Hepatocyte (in vitro differentiated cells): ENCODE measurements around the gene MFAP2. TPM values are rescaled to one million over a fixed set of nuclear protein-coding genes. Genes with fewer than 3 reads are reported as not detected.

Source experiments
- DNase-seq: peaks from one replicate; pipeline ENCODE4 v3.0.0-alpha.2; 2016; ENCODE audit warnings: low spot score
- H2AFZ ChIP-seq: fragments of 200-600 bp; sonication (generic); 2 replicates; pipeline ENCODE4 v1.6.0; 2016; ENCODE audit warnings: antibody characterized with exemption, mild to moderate bottlenecking
- H3K27ac ChIP-seq: fragments of 200-600 bp; sonication (generic); 2 replicates; pipeline ENCODE4 v1.5.1; 2016; ENCODE audit warnings: mild to moderate bottlenecking
- H3K27me3 ChIP-seq: fragments of 200-600 bp; sonication (generic); 2 replicates; pipeline ENCODE4 v1.6.1; 2016
- H3K36me3 ChIP-seq: fragments of 200-600 bp; sonication (generic); replicated peaks from 2 replicates; pipeline ENCODE4 v1.5.1; 2016; ENCODE audit warnings: low read depth; ENCODE audit not compliant: insufficient read depth
- H3K4me1 ChIP-seq: fragments of 200-600 bp; sonication (generic); 2 replicates; pipeline ENCODE4 v1.5.1; 2016; ENCODE audit warnings: mild to moderate bottlenecking, moderate library complexity; ENCODE audit not compliant: insufficient read depth
- H3K4me2 ChIP-seq: fragments of 200-600 bp; sonication (generic); 2 replicates; pipeline ENCODE4 v1.6.0; 2016
- H3K4me3 ChIP-seq: fragments of 200-600 bp; sonication (generic); 2 replicates; pipeline ENCODE4 v1.5.1; 2016; ENCODE audit warnings: mild to moderate bottlenecking
- H3K79me2 ChIP-seq: fragments of 200-600 bp; sonication (generic); 2 replicates; pipeline ENCODE4 v1.6.0; 2017; ENCODE audit warnings: mild to moderate bottlenecking
- H3K9me2 ChIP-seq: fragments of 200-600 bp; sonication (generic); replicated peaks from 2 replicates; pipeline ENCODE4 v1.6.0; 2017; ENCODE audit warnings: mild to moderate bottlenecking; ENCODE audit not compliant: insufficient read depth
- H3K9me3 ChIP-seq: fragments of 200-600 bp; sonication (generic); 2 replicates; pipeline ENCODE4 v1.5.1; 2016; ENCODE audit warnings: low read depth, mild to moderate bottlenecking
- H4K20me1 ChIP-seq: fragments of 200-600 bp; sonication (generic); 2 replicates; pipeline ENCODE4 v1.6.0; 2016; ENCODE audit warnings: mild to moderate bottlenecking; ENCODE audit not compliant: insufficient read depth, poor library complexity, severe bottlenecking
- EZH2 ChIP-seq: fragments of 200-600 bp; sonication (generic); IDR thresholded peaks from 2 replicates; pipeline ENCODE4 v1.6.1; 2016; ENCODE audit warnings: antibody characterized with exemption, mild to moderate bottlenecking, borderline replicate concordance
- EZH2phosphoT487 ChIP-seq: fragments of 200-600 bp; sonication (generic); IDR thresholded peaks from one replicate; pipeline ENCODE4 v1.6.1; 2018; ENCODE audit warnings: antibody characterized with exemption, mild to moderate bottlenecking, low read depth, moderate library complexity; ENCODE audit not compliant: unreplicated experiment, severe bottlenecking
- WGBS: methylation state at CpG from one replicate; pipeline ENCODE4 v1.1.6; 2016; ENCODE audit warnings: low lambda C conversion rate; ENCODE audit errors: missing lambda C conversion rate; 5-methylcytosine and 5-hydroxymethylcytosine counted together
- polyA plus RNA-seq: library from polyadenylated mRNA; unstranded; fragments of >200 nt; fragmentation: Nextera tagmentation; extraction: Ambion mirVana; gene quantifications from 2 replicates; pipeline ENCODE4 v1.2.1, GENCODE V29; 2016
- total RNA-seq: library from RNA; depleted of rRNA; stranded (reverse); fragments of >200 nt; gene quantifications from 2 replicates; pipeline ENCODE4 v1.2.3, GENCODE V29; 2014
- TF ChIP-seq, protein P1 (sequence below): fragments of 200-600 bp; sonication (generic); IDR thresholded peaks from 2 replicates; pipeline ENCODE4 v1.5.1; 2016; ENCODE audit warnings: antibody characterized with exemption, mild to moderate bottlenecking; ENCODE audit not compliant: poor library complexity

Gene MFAP2
- total and polyA plus RNA-seq, 2 experiments from 2014 or later, result 172 to 551 TPM

DNA sequence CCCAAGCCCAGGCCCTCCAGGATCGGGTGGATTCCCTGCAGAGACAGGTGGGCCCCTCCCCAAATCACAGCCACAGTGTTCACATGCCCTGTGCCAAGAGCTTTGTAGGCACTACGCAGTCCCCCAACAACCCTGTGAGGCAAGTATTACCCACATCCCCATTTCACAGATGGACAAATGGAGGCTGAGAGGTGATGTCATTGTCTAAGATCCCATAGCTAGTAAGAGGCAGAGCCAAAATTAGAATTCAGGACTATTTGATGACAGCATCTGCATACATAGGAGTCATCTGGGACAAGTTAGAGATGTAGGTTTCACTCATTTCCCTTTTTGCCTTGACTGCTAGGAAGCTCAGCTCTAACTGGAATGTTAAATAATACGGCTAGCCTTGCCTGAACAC lies 12.0 kb downstream of the MFAP2 start:
- DNase-seq, result no peak
- Histone ChIP-seq H3K79me2 (no peaks in the 10 kb centered on the region), H3K27me3 (no peaks in the 10 kb centered on the region), H3K4me1 (peaks cover 15% of the 10 kb centered on the region), H3K9me2 (no peaks in the 10 kb centered on the region), H3K4me2 (no peak overlapping the region), H3K36me3 (no peaks in the 10 kb centered on the region), H3K4me3 (no peak overlapping the region), H3K9me3 (no peaks in the 10 kb centered on the region), H4K20me1 (no peaks in the 10 kb centered on the region), H2AFZ (no peak overlapping the region), H3K27ac (no peak overlapping the region)
- WGBS, result 95% methylated on average over 3 of the region's 3 CpGs
- TF ChIP-seq, protein P1, sequence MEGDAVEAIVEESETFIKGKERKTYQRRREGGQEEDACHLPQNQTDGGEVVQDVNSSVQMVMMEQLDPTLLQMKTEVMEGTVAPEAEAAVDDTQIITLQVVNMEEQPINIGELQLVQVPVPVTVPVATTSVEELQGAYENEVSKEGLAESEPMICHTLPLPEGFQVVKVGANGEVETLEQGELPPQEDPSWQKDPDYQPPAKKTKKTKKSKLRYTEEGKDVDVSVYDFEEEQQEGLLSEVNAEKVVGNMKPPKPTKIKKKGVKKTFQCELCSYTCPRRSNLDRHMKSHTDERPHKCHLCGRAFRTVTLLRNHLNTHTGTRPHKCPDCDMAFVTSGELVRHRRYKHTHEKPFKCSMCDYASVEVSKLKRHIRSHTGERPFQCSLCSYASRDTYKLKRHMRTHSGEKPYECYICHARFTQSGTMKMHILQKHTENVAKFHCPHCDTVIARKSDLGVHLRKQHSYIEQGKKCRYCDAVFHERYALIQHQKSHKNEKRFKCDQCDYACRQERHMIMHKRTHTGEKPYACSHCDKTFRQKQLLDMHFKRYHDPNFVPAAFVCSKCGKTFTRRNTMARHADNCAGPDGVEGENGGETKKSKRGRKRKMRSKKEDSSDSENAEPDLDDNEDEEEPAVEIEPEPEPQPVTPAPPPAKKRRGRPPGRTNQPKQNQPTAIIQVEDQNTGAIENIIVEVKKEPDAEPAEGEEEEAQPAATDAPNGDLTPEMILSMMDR, result no peak
- TF ChIP-seq EZH2phosphoT487 (no peak), EZH2 (no peak)

DNA sequence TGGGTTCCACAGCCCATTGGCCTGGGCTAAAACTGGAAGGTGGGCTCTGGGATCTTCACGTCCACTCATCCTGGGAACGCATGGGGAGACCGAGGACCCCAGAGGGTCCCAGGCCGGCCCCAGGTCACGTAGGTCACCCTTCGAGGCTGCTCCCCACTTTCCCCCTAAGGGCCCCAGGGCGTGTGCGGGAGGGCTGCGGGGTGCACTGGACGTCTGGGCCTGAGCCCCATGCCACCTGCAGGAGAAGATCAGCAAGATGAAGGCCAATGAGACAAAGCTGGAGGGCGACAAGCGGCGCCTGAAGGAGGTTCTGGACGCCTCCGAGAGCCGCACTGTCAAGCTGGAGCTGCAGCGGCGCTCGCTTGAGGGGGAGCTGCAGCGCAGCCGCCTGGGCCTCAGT lies 12.5 kb downstream of the MFAP2 start:
- H3K27ac ChIP-seq, result peak overlapping the region; percentile 86
- H3K27me3 ChIP-seq, result no peaks in the 10 kb centered on the region
- H3K9me2 ChIP-seq, result no peaks in the 10 kb centered on the region
- H3K4me2 ChIP-seq, result peak overlapping the region; percentile 60
- no peak for DNase-seq
- no peak overlapping the region for H3K4me3 ChIP-seq
- TF ChIP-seq EZH2 (no peak), EZH2phosphoT487 (no peak)
- TF ChIP-seq, protein P1, result no peak
- peaks cover 15% of the 10 kb centered on the region for H3K4me1 ChIP-seq
- H3K79me2 ChIP-seq, result no peaks in the 10 kb centered on the region
- 97% methylated on average over 21 of the region's 21 CpGs for WGBS
- no peaks in the 10 kb centered on the region for H4K20me1 ChIP-seq
- H2AFZ ChIP-seq, result no peak overlapping the region
- no peaks in the 10 kb centered on the region for H3K36me3 ChIP-seq
- no peaks in the 10 kb centered on the region for H3K9me3 ChIP-seq

DNA sequence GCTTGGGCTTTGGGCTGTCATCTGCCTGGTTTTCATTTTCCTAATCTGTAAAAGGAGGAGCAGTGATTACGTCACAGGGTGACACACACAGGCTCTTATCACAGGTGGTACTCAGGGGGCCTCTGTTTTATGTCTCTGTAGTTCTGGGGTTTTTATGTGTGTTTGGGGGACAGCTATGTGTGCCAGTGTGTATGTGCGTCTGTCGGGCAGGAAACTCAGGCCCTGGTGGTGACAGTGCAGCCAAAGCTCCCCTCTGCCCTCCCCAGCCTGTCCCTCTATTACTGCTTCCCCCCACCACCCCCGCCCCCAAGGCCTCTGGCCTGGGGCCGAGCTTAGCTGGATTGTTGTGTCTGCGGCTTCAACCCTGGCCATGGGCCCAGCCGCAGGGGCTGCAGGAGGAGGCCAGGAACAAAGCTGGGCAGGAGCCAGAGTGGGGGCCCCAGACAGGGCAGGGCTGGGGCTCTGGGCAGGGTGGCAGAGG lies 13.3 kb downstream of the MFAP2 start:
- Histone ChIP-seq H3K4me3 (no peak overlapping the region), H3K9me3 (no peaks in the 10 kb centered on the region), H4K20me1 (no peaks in the 10 kb centered on the region), H3K4me1 (peaks cover 15% of the 10 kb centered on the region), H3K27me3 (no peaks in the 10 kb centered on the region), H3K36me3 (no peaks in the 10 kb centered on the region), H3K27ac (peak overlapping the region; percentile 86), H3K9me2 (no peaks in the 10 kb centered on the region), H2AFZ (no peak overlapping the region), H3K79me2 (no peaks in the 10 kb centered on the region), H3K4me2 (peak overlapping the region; percentile 60)
- no peak for TF ChIP-seq EZH2
- TF ChIP-seq, protein P1, result no peak
- no peak for TF ChIP-seq EZH2phosphoT487
- WGBS, result 36% methylated on average over 7 of the region's 7 CpGs
- peak; percentile 82 for DNase-seq
